Eye (tissue), 1 donor: Measurements from ENCODE around the gene THUMPD3.

ENCODE experiments used
- DNase-seq: peaks from one replicate; pipeline ENCODE4 v3.0.0-alpha.2; 2015

Gene THUMPD3

GRCh38 chr3:9362731-9363530 is at the start of gene THUMPD3:
Gene THUMPD3 (plus strand): TSS chr3:9363054. CDS start chr3:9365069, 2,015 bp downstream.
- peak; percentile 97 for DNase-seq

GRCh38 chr3:9314796-9315195 is 48.1 kb upstream of the THUMPD3 start:
- DNase-seq: no peak

GRCh38 chr3:9316881-9317361 is 45.9 kb upstream of the THUMPD3 start:
- peak; percentile 87 for DNase-seq

- no peak for DNase-seq
These were observed 40.1 kb upstream of the THUMPD3 start for GRCh38 chr3:9322780-9323179.

GRCh38 chr3:9324944-9325343 is 37.9 kb upstream of the THUMPD3 start:
- DNase-seq: no peak

- no peak for DNase-seq
These were observed 35.3 kb upstream of the THUMPD3 start for GRCh38 chr3:9327578-9327977.

GRCh38 chr3:9330166-9330703 is 32.6 kb upstream of the THUMPD3 start:
- no peak for DNase-seq

- peak; percentile 65 for DNase-seq
These were observed 31.7 kb upstream of the THUMPD3 start for GRCh38 chr3:9331171-9331570.

- DNase-seq: peak; percentile 95
These were observed 30.4 kb upstream of the THUMPD3 start for GRCh38 chr3:9332250-9333030.

- DNase-seq: peak; percentile 74
These were observed 22.9 kb upstream of the THUMPD3 start for GRCh38 chr3:9339761-9340471.

- no peak for DNase-seq
These were observed 22.4 kb upstream of the THUMPD3 start for GRCh38 chr3:9340472-9340902.

GRCh38 chr3:9342696-9343095 is 20.2 kb upstream of the THUMPD3 start:
- DNase-seq: no peak

GRCh38 chr3:9343115-9343514 is 19.7 kb upstream of the THUMPD3 start:
- DNase-seq: no peak

- DNase-seq: no peak
These were observed 17.8 kb upstream of the THUMPD3 start for GRCh38 chr3:9345041-9345440.

GRCh38 chr3:9346141-9346540 is 16.7 kb upstream of the THUMPD3 start:
- no peak for DNase-seq

- DNase-seq: no peak
These were observed 15.8 kb upstream of the THUMPD3 start for GRCh38 chr3:9347081-9347480.

GRCh38 chr3:9347887-9348286 is 15.0 kb upstream of the THUMPD3 start:
- DNase-seq: no peak

- DNase-seq: no peak
These were observed 13.3 kb upstream of the THUMPD3 start for GRCh38 chr3:9349321-9350117.

GRCh38 chr3:9351709-9352126 is 11.1 kb upstream of the THUMPD3 start:
- DNase-seq: no peak

GRCh38 chr3:9352917-9353752 is 9.7 kb upstream of the THUMPD3 start:
- peak; percentile 88 for DNase-seq
